GM10248 (cell line): ENCODE data around the gene RNF217.

Experiments
- CTCF ChIA-PET: fragments of 300-600 bp; sonication (Branson Sonifier 250); formaldehyde crosslinking; extraction: SDS; loops from one replicate; lab custom pipeline; 2021; ENCODE audit warnings: antibody characterized with exemption; lab: Yijun Ruan, JAX
- POLR2A ChIA-PET: fragments of 350-650 bp; sonication (Branson Sonifier 250); formaldehyde crosslinking; extraction: SDS; loops from one replicate; lab custom pipeline; 2020; ENCODE audit warnings: antibody characterized with exemption; lab: Yijun Ruan, JAX
- DNase-seq: peaks from one replicate; pipeline ENCODE4 v3.0.0; 2012; ENCODE audit errors: extremely low spot score
- TF ChIP-seq, protein P1 (sequence below): IDR thresholded peaks from 2 replicates; pipeline ENCODE4 v1.5.1; 2012; ENCODE audit warnings: mild to moderate bottlenecking, low read depth; ENCODE audit errors: extremely low read depth, missing control alignments, control extremely low read depth

RNF217 gene

DNA sequence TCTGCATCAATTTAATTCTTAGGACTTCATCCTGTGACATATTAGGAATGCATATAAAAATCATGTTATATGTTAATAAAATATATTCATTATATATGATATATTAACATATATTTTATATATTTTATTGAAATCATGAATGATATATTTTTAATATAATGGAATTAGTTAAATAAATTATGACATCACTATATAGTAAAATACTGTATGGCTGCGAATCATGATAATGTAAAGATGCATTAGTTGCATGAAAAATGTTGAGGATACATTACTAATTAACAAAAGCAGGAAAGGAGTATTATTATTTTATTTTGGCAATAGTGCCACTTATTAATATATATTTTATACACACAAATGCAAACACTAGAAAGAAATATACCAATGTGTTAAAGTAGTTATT, 8.4 kb upstream of the RNF217 start:
- no peak for DNase-seq
- TF ChIP-seq, protein P1, sequence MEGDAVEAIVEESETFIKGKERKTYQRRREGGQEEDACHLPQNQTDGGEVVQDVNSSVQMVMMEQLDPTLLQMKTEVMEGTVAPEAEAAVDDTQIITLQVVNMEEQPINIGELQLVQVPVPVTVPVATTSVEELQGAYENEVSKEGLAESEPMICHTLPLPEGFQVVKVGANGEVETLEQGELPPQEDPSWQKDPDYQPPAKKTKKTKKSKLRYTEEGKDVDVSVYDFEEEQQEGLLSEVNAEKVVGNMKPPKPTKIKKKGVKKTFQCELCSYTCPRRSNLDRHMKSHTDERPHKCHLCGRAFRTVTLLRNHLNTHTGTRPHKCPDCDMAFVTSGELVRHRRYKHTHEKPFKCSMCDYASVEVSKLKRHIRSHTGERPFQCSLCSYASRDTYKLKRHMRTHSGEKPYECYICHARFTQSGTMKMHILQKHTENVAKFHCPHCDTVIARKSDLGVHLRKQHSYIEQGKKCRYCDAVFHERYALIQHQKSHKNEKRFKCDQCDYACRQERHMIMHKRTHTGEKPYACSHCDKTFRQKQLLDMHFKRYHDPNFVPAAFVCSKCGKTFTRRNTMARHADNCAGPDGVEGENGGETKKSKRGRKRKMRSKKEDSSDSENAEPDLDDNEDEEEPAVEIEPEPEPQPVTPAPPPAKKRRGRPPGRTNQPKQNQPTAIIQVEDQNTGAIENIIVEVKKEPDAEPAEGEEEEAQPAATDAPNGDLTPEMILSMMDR, result no peak
- ChIA-PET POLR2A (no interaction called here), CTCF (no interaction called here)

DNA sequence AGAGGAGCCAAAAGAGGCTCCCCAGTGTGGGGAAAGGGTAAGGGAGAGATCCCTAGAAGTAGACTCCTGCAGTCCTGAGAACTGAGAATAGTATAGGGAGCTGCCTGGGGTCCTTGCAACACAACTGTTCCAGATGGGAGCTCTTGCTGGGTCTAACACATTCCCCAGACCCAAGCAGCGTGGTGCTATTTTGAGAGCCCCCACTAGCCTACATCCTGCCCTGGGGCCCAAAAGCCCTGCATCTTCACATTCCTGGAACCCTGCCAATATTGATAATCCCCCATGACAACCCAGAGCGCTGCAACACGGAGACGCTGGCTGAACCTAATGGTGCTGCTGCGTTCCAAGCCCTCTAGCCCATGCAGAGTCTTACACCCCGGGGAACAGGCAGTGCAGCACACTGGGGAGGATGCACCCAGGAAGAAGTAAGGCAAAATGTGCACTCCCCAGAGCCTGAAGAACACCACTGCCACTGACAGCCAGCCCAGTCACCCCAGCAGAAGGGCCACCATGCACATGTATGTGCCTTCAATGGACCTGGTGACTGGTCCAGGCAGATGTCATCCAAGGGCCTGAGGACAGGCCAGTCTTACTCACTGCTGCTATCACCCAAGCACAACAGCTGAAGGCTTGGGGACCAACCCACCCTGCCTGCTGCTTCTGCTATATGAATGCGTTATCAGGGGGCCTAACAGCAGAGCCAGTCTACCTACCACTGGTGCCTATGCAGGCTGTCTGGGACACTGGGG, 7.0 kb upstream of the RNF217 start:
- CTCF ChIA-PET, result interaction anchor here (1.5 kb wide), 1 partner anchor 13 kb away, joined by 3 read pairs; no protein-coding TSS in a partner anchor
- no peak for DNase-seq

DNA sequence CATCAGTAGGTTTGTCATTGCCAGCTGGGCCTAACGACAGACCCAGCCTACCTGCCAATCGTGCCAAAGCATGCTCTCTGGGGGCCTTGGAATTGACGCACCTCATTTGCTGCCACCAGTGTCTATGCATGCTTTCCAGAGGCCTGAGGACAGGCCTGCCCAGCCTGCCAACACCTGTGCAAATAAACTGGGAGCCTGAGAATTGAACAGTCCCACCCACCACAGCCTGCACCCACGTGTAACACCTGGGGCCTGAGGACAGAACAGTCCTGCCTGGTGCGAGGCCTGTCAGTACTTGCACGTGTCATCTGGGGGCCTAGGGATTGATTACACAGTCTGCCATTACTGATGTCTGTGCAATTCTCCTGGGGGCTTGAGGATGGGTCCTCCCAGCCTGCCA, 6.2 kb upstream of the RNF217 start:
- DNase-seq, result no peak
- TF ChIP-seq, protein P1, result no peak
- ChIA-PET CTCF (interaction anchor here (1.5 kb wide), 2 partner anchors 13 to 15 kb away, joined by 3 to 4 read pairs; no protein-coding TSS in a partner anchor), POLR2A (no interaction called here)

More for the DNA sequence above, 7.0 kb upstream of the RNF217 start:
- TF ChIP-seq, protein P1, result no peak
- POLR2A ChIA-PET, result no interaction called here

DNA sequence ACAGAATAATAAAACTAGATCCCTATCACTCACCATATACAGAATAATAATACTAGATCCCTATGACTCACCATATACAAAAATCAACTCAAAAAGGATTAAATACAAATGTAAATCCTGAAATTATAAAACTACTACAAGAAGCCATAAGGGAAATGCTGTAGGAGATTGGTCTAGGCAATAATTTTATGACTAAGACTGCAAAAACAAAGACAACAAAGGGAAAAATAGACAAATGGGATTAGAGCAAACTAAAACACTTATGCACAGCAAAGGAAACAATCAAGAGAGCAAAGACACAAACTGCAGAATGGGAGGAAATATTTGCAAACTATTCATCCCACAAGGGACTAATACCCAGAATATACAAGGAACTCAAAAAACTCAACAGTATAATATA, 4.1 kb upstream of the RNF217 start:
- CTCF ChIA-PET, result no interaction called here
- no peak for DNase-seq
- TF ChIP-seq, protein P1, result no peak
- POLR2A ChIA-PET, result no interaction called here

DNA sequence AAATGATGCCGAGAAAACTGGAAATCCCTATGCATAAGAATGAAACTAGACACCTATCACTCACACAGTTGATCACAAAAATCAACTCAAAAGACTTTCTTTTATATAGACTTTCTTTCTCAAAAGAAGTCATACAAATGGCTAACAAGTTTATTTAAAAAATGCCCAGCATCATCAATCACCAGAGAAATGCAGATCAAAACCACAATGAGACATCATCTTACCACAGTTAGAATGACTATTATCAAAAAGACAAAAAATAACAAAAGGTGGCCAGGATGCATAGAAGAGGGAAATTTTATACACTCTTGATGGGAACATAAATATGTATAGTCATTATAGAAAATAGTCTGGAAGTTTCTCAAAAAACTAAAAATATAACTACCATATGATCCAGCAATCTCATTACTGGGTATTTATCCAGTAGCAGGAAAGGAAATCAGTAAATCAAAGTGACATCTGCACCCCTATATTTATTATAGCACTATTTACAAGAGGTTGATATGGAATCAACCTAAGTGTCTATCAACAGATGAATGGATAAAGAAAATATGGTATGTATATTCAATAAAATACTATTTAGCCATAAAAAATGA, 3.4 kb upstream of the RNF217 start:
- ChIA-PET POLR2A (no interaction called here), CTCF (no interaction called here)
- TF ChIP-seq, protein P1, result no peak
- no peak for DNase-seq

DNA sequence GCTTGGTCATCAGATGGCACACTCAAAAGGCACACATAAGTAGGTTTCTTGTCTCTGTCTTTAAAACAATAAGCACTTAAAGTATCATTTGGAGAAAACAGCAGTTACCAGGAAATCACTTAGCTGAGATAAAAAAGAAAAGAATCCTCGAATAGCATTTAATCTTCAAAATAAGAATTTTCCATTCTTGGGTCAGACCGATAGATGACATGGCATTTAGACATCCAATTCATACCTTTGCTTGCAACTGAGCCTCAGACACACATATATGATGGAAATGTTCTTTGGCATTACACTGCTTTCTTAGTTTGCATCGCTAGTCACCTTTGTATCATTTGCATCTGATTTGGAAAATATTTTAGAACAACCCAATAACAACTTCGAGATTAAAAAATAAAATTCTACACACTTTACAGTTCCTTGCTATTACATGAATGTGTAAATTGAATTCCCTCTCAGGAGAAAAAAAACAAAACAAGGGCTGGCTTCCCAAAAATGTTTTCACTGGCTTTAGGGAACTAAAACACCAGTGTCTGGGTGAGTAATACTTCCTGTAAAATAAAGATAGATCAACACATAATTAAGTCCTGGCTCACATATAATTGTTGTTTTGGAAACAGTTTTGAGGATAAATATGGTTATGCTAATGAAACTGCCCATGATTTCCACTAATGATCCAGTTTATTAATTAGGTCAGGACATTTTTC, 1.3 kb upstream of the RNF217 start:
- POLR2A ChIA-PET, result no interaction called here
- DNase-seq, result no peak
- TF ChIP-seq, protein P1, result no peak
- CTCF ChIA-PET, result no interaction called here
